GM12874 (cell line): ENCODE measurements around the gene MOXD1.
A peak's percentile ranks its signal among the peaks of the same experiment; 100 is the strongest.

Experiments used
- TF ChIP-seq, protein P1 (sequence below): IDR thresholded peaks from 2 replicates; pipeline ENCODE4 v1.5.1; 2011; ENCODE audit warnings: low read depth, mild to moderate bottlenecking, control low read depth, low read length, moderate library complexity; ENCODE audit not compliant: insufficient read depth

Gene MOXD1

DNA sequence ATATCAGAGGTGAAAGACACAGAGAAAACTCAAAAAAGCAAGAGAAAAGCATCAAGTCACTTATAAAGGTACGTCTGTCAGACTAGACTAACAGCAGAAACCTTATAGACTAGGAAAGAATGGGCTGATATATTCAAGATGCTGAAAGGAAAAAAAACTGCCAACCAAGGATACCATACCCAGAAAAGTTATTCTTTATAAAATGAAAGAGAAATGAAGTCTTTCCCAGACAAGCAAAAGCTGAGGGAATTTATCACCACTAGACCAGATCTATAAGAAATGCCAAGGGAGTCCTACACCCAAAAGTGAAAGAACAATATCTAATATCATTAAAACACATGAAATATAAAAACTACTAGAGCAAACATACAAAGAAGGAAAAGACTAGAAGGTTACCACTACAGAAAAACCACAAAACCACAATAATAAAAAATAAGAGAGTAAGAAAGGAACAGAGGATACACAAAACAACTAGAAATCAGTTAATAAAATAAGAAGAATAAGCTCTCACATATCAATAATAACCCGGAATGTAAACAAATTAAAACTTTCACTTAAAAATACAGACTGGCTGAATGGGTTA lies 6.2 kb downstream of the MOXD1 start:
- TF ChIP-seq, protein P1, sequence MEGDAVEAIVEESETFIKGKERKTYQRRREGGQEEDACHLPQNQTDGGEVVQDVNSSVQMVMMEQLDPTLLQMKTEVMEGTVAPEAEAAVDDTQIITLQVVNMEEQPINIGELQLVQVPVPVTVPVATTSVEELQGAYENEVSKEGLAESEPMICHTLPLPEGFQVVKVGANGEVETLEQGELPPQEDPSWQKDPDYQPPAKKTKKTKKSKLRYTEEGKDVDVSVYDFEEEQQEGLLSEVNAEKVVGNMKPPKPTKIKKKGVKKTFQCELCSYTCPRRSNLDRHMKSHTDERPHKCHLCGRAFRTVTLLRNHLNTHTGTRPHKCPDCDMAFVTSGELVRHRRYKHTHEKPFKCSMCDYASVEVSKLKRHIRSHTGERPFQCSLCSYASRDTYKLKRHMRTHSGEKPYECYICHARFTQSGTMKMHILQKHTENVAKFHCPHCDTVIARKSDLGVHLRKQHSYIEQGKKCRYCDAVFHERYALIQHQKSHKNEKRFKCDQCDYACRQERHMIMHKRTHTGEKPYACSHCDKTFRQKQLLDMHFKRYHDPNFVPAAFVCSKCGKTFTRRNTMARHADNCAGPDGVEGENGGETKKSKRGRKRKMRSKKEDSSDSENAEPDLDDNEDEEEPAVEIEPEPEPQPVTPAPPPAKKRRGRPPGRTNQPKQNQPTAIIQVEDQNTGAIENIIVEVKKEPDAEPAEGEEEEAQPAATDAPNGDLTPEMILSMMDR, result no peak

GRCh38 chr6:132392792-132393191 lies 8.5 kb downstream of the MOXD1 start:
- TF ChIP-seq, protein P1, result peak; percentile 29; the same call in 1 of the 2 replicates

DNA sequence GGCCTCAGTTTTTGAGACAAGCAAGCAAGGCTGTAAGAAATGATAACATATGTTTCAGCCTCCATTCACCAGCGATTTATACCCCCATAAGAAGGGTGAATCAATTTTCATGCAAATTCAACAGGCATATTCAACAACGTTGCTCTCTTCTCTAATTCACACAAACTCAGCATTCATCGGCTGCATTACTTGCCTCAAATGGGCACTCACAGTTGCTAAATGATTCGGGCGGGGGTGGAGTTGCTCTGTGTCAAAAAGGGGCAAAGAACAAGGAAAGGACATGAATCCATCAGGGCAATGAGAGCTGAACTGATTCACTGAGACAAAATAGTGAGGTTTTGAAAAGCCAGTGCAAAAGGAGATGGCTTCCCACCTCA lies 9.0 kb downstream of the MOXD1 start:
- TF ChIP-seq, protein P1, result no peak

DNA sequence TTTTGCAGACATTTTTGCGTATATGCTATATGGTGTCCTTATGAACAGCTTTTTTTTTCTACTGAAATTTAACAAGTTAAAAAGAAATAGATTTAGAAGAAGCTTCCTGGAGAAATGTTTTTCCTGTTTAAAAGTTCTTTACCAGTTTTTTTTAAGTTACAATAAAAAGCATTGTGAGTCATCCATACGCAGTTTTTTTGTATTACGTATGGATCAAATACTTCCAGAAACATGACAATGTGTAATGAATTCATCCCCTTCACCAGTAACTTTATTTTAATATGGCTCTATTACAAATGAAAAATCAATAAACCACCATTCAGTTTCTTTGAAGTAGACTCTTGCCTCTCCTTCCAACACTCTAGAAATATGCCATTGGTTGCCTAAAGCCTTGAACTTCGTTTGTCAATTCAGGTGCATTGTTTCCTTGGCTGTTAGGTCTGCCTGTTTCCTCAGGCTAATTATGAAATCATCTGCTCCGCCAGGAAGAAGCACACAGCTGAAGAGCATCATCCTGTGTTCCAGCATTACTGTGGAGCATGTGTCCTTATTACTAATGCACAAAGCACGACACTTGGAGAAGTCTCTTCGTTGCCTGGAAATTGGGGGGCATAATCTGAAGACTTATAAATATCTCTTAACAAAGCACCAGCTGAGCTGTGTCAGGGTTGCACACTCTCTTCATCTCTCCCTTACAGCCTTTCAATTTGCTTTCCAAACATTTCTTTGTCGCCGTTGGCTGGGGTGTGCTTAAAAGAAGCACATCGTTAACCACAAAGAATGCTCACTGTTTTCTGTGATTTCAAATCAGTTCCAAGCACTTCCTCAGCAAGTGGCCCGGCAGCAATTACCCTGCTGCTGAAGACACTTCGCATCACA lies 9.6 kb downstream of the MOXD1 start:
- TF ChIP-seq, protein P1, result no peak

DNA sequence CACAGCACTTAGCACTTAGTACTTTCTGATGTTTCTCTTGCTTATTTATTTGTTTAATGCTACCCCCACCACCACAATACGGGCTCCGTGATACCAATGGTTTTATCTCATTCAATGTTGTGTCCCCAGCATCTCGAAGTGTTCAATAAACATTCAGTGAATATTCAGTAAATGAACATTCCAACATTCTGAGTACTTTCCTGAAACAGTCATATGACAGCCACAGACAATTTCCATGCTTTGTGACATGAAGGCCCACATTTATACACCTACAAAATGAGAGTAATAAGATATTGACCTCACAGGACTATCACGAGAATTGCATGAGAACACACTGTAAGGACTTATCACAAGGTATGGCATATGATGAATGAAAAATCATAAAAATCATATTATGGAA lies 10.8 kb downstream of the MOXD1 start:
- TF ChIP-seq, protein P1, result no peak

DNA sequence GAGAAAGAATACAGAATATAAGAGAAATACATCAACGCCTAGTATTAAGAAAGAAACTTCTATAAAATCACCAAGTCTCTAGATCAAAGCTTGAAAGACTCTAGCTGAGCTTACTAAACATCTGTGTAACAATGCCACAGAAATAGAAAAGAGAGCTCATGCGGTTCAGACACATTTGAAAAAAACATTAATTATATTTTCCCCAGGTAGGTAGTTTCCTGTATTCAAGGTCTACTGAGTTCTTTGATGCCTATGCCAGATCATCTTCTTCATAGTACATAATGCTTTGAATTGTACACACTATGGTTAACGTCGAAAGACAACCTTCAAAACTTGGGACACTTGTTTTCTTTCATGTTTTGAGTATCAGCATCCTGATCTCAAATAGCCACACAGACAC lies 11.3 kb downstream of the MOXD1 start:
- TF ChIP-seq, protein P1, result no peak

GRCh38 chr6:132388291-132388690 lies 13.0 kb downstream of the MOXD1 start:
- TF ChIP-seq, protein P1, result no peak
